D721Med (cell line): ENCODE measurements around the gene PRKN.

Experiments used
- DNase-seq: peaks from one replicate; pipeline ENCODE4 v3.0.0; 2011; ENCODE audit warnings: low spot score; ENCODE audit not compliant: insufficient read length
- FAIRE-seq: peaks from 2 replicates; lab custom pipeline; 2011; peaks lifted over from hg19 to GRCh38; lab: Jason Lieb, UNC
- CTCF ChIP-seq: IDR thresholded peaks from 2 replicates; pipeline ENCODE4 v1.5.1; 2012; ENCODE audit warnings: mild to moderate bottlenecking, control low read depth; ENCODE audit not compliant: insufficient read depth; ENCODE audit errors: missing control alignments

PRKN gene

GRCh38 chr6:162344646-162345010 lies 382.9 kb downstream of the PRKN start:
- FAIRE-seq (no peak), DNase-seq (no peak)
- no peak for TF ChIP-seq CTCF

GRCh38 chr6:162343936-162344645 lies 383.5 kb downstream of the PRKN start:
- TF ChIP-seq CTCF: no peak
- DNase-seq (no peak), FAIRE-seq (no peak)

DNA sequence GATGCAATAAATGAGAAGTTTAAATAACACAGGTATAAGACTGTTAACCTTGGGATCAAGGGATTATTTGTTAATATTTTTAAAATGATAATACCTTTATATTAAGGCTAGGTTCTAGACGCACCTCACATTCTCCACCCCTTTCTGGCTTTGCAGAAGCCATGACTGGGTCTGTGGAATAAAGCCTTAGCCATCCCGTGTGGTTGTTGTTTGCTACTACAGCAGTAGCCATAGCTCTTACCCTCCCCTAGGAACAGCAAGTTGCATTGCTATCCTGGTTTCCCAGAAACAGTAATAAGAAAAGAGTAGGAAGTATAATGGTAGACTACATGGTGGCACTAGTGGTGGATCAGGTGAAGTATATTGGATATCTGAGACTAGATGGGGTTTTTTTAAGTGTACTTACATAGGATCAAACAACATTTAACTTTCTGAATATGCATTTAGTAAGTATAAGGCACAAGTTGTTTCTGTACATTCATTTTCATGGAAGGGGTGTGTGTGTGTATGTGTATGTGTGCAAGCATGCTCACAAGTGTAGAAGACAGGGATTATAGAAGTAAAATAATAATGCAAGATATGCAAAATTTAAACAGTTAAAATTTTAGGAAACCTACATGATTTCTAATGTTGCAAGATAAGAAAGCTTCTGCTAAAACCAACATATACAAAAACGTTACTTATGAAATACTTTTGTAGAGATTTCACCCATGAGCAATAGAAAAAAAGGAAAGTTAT lies 384.2 kb downstream of the PRKN start:
- no peak for TF ChIP-seq CTCF
- DNase-seq (no peak), FAIRE-seq (no peak)

DNA sequence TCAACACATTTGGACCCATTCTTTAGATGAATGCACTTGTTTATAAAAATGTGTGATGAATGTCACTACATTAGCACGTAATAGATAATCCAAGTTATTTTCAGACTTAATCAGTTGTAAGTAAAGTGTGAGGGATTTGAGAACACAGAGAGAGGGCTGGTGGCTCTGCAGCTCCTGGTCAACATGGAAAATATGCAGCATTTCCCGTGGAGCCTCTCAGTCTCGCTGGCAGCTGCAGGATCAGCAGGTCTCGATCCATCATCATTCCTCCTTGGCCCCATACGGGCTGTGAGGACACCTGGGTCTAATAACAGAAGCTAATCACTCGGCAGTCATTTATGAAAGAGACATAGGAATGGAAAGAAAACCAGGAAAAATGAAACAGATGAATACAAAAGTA lies 390.2 kb downstream of the PRKN start:
- no peak for FAIRE-seq
- TF ChIP-seq CTCF: no peak
- no peak for DNase-seq

DNA sequence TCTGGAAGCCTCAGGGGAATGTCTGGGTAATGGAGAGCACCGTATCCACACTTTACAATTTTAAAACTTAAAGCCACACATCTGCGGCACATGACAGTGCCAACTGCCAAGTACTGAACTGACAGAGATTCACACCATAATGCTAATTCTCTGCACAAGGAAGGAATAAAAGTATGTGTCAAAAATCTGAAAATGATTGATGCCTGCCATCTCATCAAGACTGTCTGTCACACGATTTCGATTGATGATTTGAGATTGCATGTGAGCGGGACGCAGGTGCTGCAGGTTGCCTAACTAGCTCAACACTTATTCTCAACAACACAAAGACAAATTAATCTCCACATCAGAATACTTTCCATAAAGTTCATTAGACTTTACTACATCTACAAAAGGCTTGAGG lies 391.2 kb downstream of the PRKN start:
- FAIRE-seq: no peak
- DNase-seq: no peak
- no peak for TF ChIP-seq CTCF

GRCh38 chr6:162332365-162332764 lies 395.2 kb downstream of the PRKN start:
- FAIRE-seq: no peak
- TF ChIP-seq CTCF: no peak
- DNase-seq: no peak

DNA sequence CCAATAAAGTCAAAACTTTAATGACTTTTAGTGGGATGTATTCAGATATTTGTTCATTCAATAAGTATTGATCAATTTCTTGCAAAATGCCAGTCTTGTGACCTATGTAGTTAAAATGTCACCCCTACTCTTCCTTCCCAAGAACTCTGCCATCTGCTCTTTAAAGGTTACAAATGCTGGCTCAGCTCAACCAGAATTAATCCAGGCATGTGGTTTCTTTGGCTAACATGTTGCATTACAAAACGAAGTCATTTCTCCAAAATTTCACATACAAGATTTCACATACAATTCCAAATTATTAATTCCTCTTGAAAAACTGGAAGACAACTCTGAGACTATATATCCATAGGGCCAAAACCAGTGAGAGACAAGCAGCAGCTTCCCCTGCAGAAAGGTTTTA lies 395.7 kb downstream of the PRKN start:
- DNase-seq (no peak), FAIRE-seq (no peak)
- TF ChIP-seq CTCF: no peak
